MM.1S (cell line): Measurements from ENCODE around the gene FBRS.
"Not testable (repeated sequence)": the region's sequence is repeated elsewhere in the genome, so short reads cannot be mapped to it uniquely, and the experiment has no call there.

Experiments used
- DNase-seq: peaks from one replicate; pipeline ENCODE4 v3.0.0-alpha.2; 2015
- H2AFZ ChIP-seq: fragments of 300-600 bp; sonication (generic); 2 replicates; pipeline ENCODE4 v1.6.0; 2016; ENCODE audit warnings: antibody characterized with exemption, low read length
- H3F3A ChIP-seq: fragments of 300-600 bp; sonication (generic); 2 replicates; pipeline ENCODE4 v1.6.1; 2016; ENCODE audit warnings: mild to moderate bottlenecking, antibody characterized with exemption, low read length, moderate library complexity, mixed read lengths; ENCODE audit not compliant: insufficient read depth
- H3K27ac ChIP-seq: fragments of 300-600 bp; sonication (generic); 2 replicates; pipeline ENCODE4 v1.5.1; 2016; ENCODE audit warnings: mild to moderate bottlenecking, low read length
- H3K27me3 ChIP-seq: fragments of 300-600 bp; sonication (generic); replicated peaks from 2 replicates; pipeline ENCODE4 v1.6.0; 2016; ENCODE audit warnings: low read length; ENCODE audit not compliant: insufficient read depth
- H3K36me3 ChIP-seq: fragments of 300-600 bp; sonication (generic); replicated peaks from 2 replicates; pipeline ENCODE4 v1.6.1; 2016; ENCODE audit warnings: mild to moderate bottlenecking, low read length, mixed read lengths; ENCODE audit not compliant: insufficient read depth
- H3K4me1 ChIP-seq: fragments of 300-600 bp; sonication (generic); 2 replicates; pipeline ENCODE4 v1.6.1; 2016; ENCODE audit warnings: low read length, mixed read lengths
- H3K4me2 ChIP-seq: fragments of 300-600 bp; sonication (generic); 2 replicates; pipeline ENCODE4 v1.6.0; 2016; ENCODE audit warnings: low read depth, low read length
- H3K4me3 ChIP-seq: fragments of 300-600 bp; sonication (generic); 2 replicates; pipeline ENCODE4 v1.5.1; 2016; ENCODE audit warnings: low read length, mixed read lengths
- H3K79me2 ChIP-seq: fragments of 300-600 bp; sonication (generic); 2 replicates; pipeline ENCODE4 v1.6.1; 2016; ENCODE audit warnings: mixed run types, low read length, mixed read lengths
- H3K9ac ChIP-seq: fragments of 300-600 bp; sonication (generic); 2 replicates; pipeline ENCODE4 v1.6.1; 2016; ENCODE audit warnings: low read length, mixed read lengths
- H3K9me2 ChIP-seq: fragments of 300-600 bp; sonication (generic); replicated peaks from 2 replicates; pipeline ENCODE4 v1.6.1; 2016; ENCODE audit warnings: mild to moderate bottlenecking, low read length, mixed read lengths; ENCODE audit not compliant: insufficient read depth
- H3K9me3 ChIP-seq: fragments of 300-600 bp; sonication (generic); replicated peaks from 2 replicates; pipeline ENCODE4 v1.6.1; 2016; ENCODE audit warnings: mild to moderate bottlenecking, low read length, mixed read lengths; ENCODE audit not compliant: insufficient read depth
- H4K20me1 ChIP-seq: fragments of 300-600 bp; sonication (generic); 2 replicates; pipeline ENCODE4 v1.6.1; 2016; ENCODE audit warnings: mild to moderate bottlenecking, low read length, moderate library complexity, mixed read lengths; ENCODE audit not compliant: insufficient read depth
- CTCF ChIP-seq: fragments of 300-600 bp; sonication (generic); IDR thresholded peaks from 2 replicates; pipeline ENCODE4 v1.5.1; 2016; ENCODE audit warnings: antibody characterized with exemption, low read length, mixed read lengths
- EZH2 ChIP-seq: fragments of 300-600 bp; sonication (generic); optimal IDR thresholded peaks from 2 replicates; pipeline ENCODE3; 2017; ENCODE audit warnings: low read depth, mild to moderate bottlenecking, antibody characterized with exemption, low read length, mixed read lengths
- EZH2phosphoT487 ChIP-seq: fragments of 300-600 bp; sonication (generic); IDR thresholded peaks from 2 replicates; pipeline ENCODE4 v1.6.1; 2018; ENCODE audit warnings: antibody characterized with exemption, low read length

FBRS gene

GRCh38 chr16:30692396-30693064 is 34.3 kb downstream of the FBRS start:
- no peak for TF ChIP-seq CTCF
- TF ChIP-seq EZH2: no peak
- no peak for TF ChIP-seq EZH2phosphoT487
- H3K36me3 ChIP-seq: no peaks in the 10 kb centered on the region
- no peak overlapping the region for H3K4me3 ChIP-seq
- peaks cover 9% of the 10 kb centered on the region for H3K4me1 ChIP-seq
- H2AFZ ChIP-seq: no peak overlapping the region
- no peaks in the 10 kb centered on the region for H4K20me1 ChIP-seq
- no peaks in the 10 kb centered on the region for H3K9me2 ChIP-seq
- no peaks in the 10 kb centered on the region for H3K9me3 ChIP-seq
- H3K27ac ChIP-seq: no peak overlapping the region
- no peak overlapping the region for H3K9ac ChIP-seq
- H3K79me2 ChIP-seq: no peaks in the 10 kb centered on the region
- H3K4me2 ChIP-seq: no peak overlapping the region
- no peaks in the 10 kb centered on the region for H3K27me3 ChIP-seq
- no peaks in the 10 kb centered on the region for H3F3A ChIP-seq
- no peak for DNase-seq

- no peak for TF ChIP-seq EZH2phosphoT487
- TF ChIP-seq CTCF: no peak
- no peak for TF ChIP-seq EZH2
- Histone ChIP-seq H3K27ac (no peak overlapping the region), H3K27me3 (no peaks in the 10 kb centered on the region), H3K4me2 (no peak overlapping the region), H3K36me3 (peaks cover 6% of the 10 kb centered on the region; the same call in 1 of the 2 replicates), H4K20me1 (peaks cover 10% of the 10 kb centered on the region; the same call in 1 of the 2 replicates), H3K9me3 (no peaks in the 10 kb centered on the region), H3K9me2 (no peaks in the 10 kb centered on the region), H3K4me3 (no peak overlapping the region), H2AFZ (no peak overlapping the region), H3K4me1 (peaks cover 18% of the 10 kb centered on the region), H3F3A (peaks cover 11% of the 10 kb centered on the region; the same call in 1 of the 2 replicates), H3K79me2 (peaks cover 18% of the 10 kb centered on the region), H3K9ac (no peak overlapping the region)
- DNase-seq: no peak
Measured at GRCh38 chr16:30694926-30695693, 36.9 kb downstream of the FBRS start.

- not testable (repeated sequence) for H3K4me3 ChIP-seq, H3K27me3 ChIP-seq, H3K9ac ChIP-seq, H3K4me2 ChIP-seq, H3K9me3 ChIP-seq, H2AFZ ChIP-seq, H3K9me2 ChIP-seq, H3K27ac ChIP-seq, DNase-seq
- H3F3A ChIP-seq: peaks cover 11% of the 10 kb centered on the region; the same call in 1 of the 2 replicates
- H3K36me3 ChIP-seq: peaks cover 14% of the 10 kb centered on the region
- H4K20me1 ChIP-seq: peaks cover 10% of the 10 kb centered on the region
- peaks cover 33% of the 10 kb centered on the region for H3K79me2 ChIP-seq
- peaks cover 19% of the 10 kb centered on the region for H3K4me1 ChIP-seq
Measured at GRCh38 chr16:30696646-30697045, 38.4 kb downstream of the FBRS start.
